Mucosa of rectum (tissue), 2 donors: ENCODE measurements around the gene PARN.
"Not testable (repeated sequence)": the region's sequence is repeated elsewhere in the genome, so short reads cannot be mapped to it uniquely, and the experiment has no call there.

Source experiments
- H3K27ac ChIP-seq, 2 donors: one replicate each; pipeline ENCODE4 v1.7.0; 2013; ENCODE audit warnings: inconsistent platforms in 2 of 2, low read depth in 2 of 2, low read length in 2 of 2
- H3K27me3 ChIP-seq, 2 donors: one replicate each; pipeline ENCODE4 v1.7.0; 2013; ENCODE audit warnings: low read length in 2 of 2; ENCODE audit not compliant: control insufficient read depth in 2 of 2, insufficient read depth in 2 of 2
- H3K36me3 ChIP-seq, 2 donors: one replicate each; pipeline ENCODE4 v1.7.0; 2013; ENCODE audit warnings: low read length in 2 of 2; ENCODE audit not compliant: control insufficient read depth in 2 of 2, insufficient read depth in 2 of 2
- H3K4me1 ChIP-seq, 2 donors: one replicate each; pipeline ENCODE4 v1.7.0; 2013; ENCODE audit warnings: low read length in 2 of 2, mild to moderate bottlenecking in 1 of 2; ENCODE audit not compliant: control insufficient read depth in 2 of 2, insufficient read depth in 2 of 2
- H3K4me3 ChIP-seq, 2 donors: one replicate each; pipeline ENCODE4 v1.7.0; 2013; ENCODE audit warnings: low read length in 2 of 2
- H3K9ac ChIP-seq, 2 donors: one replicate each; pipeline ENCODE4 v1.7.0; 2013; ENCODE audit warnings: low read length in 2 of 2, low read depth in 1 of 2, mild to moderate bottlenecking in 1 of 2
- H3K9me3 ChIP-seq, 2 donors: one replicate each; pipeline ENCODE4 v1.7.0; 2013; ENCODE audit warnings: low read length in 2 of 2; ENCODE audit not compliant: control insufficient read depth in 2 of 2
- donor health status: healthy.
- donor health status: Normal muscosa, but diverticular disease.

The PARN gene

GRCh38 chr16:14652726-14653125, 22.7 kb upstream of the PARN start:
- no peaks in the 10 kb centered on the region for H3K9me3 ChIP-seq
- no peak overlapping the region for H3K27ac ChIP-seq

GRCh38 chr16:14650629-14651028, 20.6 kb upstream of the PARN start:
- no peak overlapping the region for H3K4me3 ChIP-seq
- peaks cover 40 to 61% of the 10 kb centered on the region in 2 donors for H3K36me3 ChIP-seq
- no peaks in the 10 kb centered on the region for H3K9me3 ChIP-seq
- H3K9ac ChIP-seq: no peak overlapping the region
- no peaks in the 10 kb centered on the region for H3K27me3 ChIP-seq
- no peak overlapping the region for H3K27ac ChIP-seq
- H3K4me1 ChIP-seq: peaks cover 0 to 3% of the 10 kb centered on the region in 2 donors

More at GRCh38 chr16:14652726-14653125, 22.7 kb upstream of the PARN start:
- H3K9ac ChIP-seq: no peak overlapping the region
- H3K27me3 ChIP-seq: no peaks in the 10 kb centered on the region
- no peak overlapping the region for H3K4me3 ChIP-seq
- peaks cover 33 to 58% of the 10 kb centered on the region in 2 donors for H3K36me3 ChIP-seq
- H3K4me1 ChIP-seq: peaks cover 11 to 20% of the 10 kb centered on the region in 2 donors

- no peak overlapping the region for H3K27ac ChIP-seq
- H3K4me3 ChIP-seq: no peak overlapping the region
- peaks cover 46 to 64% of the 10 kb centered on the region in 2 donors for H3K36me3 ChIP-seq
- no peak overlapping the region for H3K9ac ChIP-seq
- H3K9me3 ChIP-seq: no peaks in the 10 kb centered on the region
- no peaks in the 10 kb centered on the region for H3K27me3 ChIP-seq
- no peaks in the 10 kb centered on the region for H3K4me1 ChIP-seq
Measured at GRCh38 chr16:14649816-14650215, 19.8 kb upstream of the PARN start.

- peak overlapping the region in 1 of 2 donors; percentile 26 for H3K27ac ChIP-seq
- peaks cover 8 to 26% of the 10 kb centered on the region in 2 donors for H3K4me1 ChIP-seq
- no peaks in the 10 kb centered on the region for H3K9me3 ChIP-seq
- H3K27me3 ChIP-seq: no peaks in the 10 kb centered on the region
- peaks cover 27 to 33% of the 10 kb centered on the region in 2 donors for H3K36me3 ChIP-seq
- H3K4me3 ChIP-seq: no peak overlapping the region
- peak overlapping the region in 1 of 2 donors; percentile 12 for H3K9ac ChIP-seq
Measured at GRCh38 chr16:14641926-14642325, 11.9 kb upstream of the PARN start.

- no peak overlapping the region for H3K4me3 ChIP-seq
- H3K9ac ChIP-seq: peak overlapping the region; percentile 24 to 71
- H3K4me1 ChIP-seq: peaks cover 8 to 29% of the 10 kb centered on the region in 2 donors
- H3K36me3 ChIP-seq: peaks cover 27 to 32% of the 10 kb centered on the region in 2 donors
- H3K9me3 ChIP-seq: no peaks in the 10 kb centered on the region
- H3K27me3 ChIP-seq: no peaks in the 10 kb centered on the region
- H3K27ac ChIP-seq: peak overlapping the region; percentile 88 to 95
Measured at GRCh38 chr16:14641206-14641605, 11.1 kb upstream of the PARN start.

- Histone ChIP-seq H3K9ac (peak overlapping the region in 1 of 2 donors; percentile 71), H3K36me3 (peaks cover 24 to 25% of the 10 kb centered on the region in 2 donors), H3K27ac (peak overlapping the region; percentile 88 to 95)
Measured at GRCh38 chr16:14640538-14640937, 10.5 kb upstream of the PARN start.

GRCh38 chr16:14636951-14637240, 6.8 kb upstream of the PARN start:
- peaks cover 10 to 11% of the 10 kb centered on the region in 2 donors for H3K36me3 ChIP-seq
- H3K9me3 ChIP-seq, H3K4me3 ChIP-seq, H3K27me3 ChIP-seq, H3K9ac ChIP-seq: not testable (repeated sequence)
- H3K27ac ChIP-seq: peak overlapping the region in 1 of 2 donors; percentile 70
- peaks cover 35 to 50% of the 10 kb centered on the region in 2 donors for H3K4me1 ChIP-seq

More at GRCh38 chr16:14640538-14640937, 10.5 kb upstream of the PARN start:
- no peaks in the 10 kb centered on the region for H3K27me3 ChIP-seq
- no peak overlapping the region for H3K4me3 ChIP-seq
- no peaks in the 10 kb centered on the region for H3K9me3 ChIP-seq
- H3K4me1 ChIP-seq: peaks cover 13 to 29% of the 10 kb centered on the region in 2 donors

GRCh38 chr16:14636179-14636950, 6.3 kb upstream of the PARN start:
- H3K27ac ChIP-seq: peak overlapping the region in 1 of 2 donors; percentile 97
- not testable (repeated sequence) for H3K4me3 ChIP-seq, H3K9me3 ChIP-seq, H3K27me3 ChIP-seq
- peaks cover 37 to 52% of the 10 kb centered on the region in 2 donors for H3K4me1 ChIP-seq
- peak overlapping the region in 1 of 2 donors; percentile 43 for H3K9ac ChIP-seq
- H3K36me3 ChIP-seq: peaks cover 10 to 11% of the 10 kb centered on the region in 2 donors

GRCh38 chr16:14635395-14636165, 5.5 kb upstream of the PARN start:
- Histone ChIP-seq H3K9ac (peak overlapping the region; percentile 1 to 98), H3K27me3 (no peaks in the 10 kb centered on the region), H3K27ac (peak overlapping the region in 1 of 2 donors; percentile 97), H3K9me3 (no peaks in the 10 kb centered on the region), H3K36me3 (peaks cover 5 to 8% of the 10 kb centered on the region in 2 donors), H3K4me1 (peaks cover 31 to 46% of the 10 kb centered on the region in 2 donors), H3K4me3 (no peak overlapping the region)

GRCh38 chr16:14634389-14634725, 4.3 kb upstream of the PARN start:
- peak overlapping the region; percentile 97 to 98 for H3K27ac ChIP-seq

More at GRCh38 chr16:14634389-14634725, 4.3 kb upstream of the PARN start:
- H3K4me1 ChIP-seq: peaks cover 35 to 40% of the 10 kb centered on the region in 2 donors
- no peaks in the 10 kb centered on the region for H3K9me3 ChIP-seq
- peak overlapping the region in 1 of 2 donors; percentile 98 for H3K9ac ChIP-seq
- H3K27me3 ChIP-seq: no peaks in the 10 kb centered on the region
- H3K4me3 ChIP-seq: peak overlapping the region; percentile 88 to 89
- H3K36me3 ChIP-seq: peaks cover 0 to 6% of the 10 kb centered on the region in 2 donors
